H1 (cell line): ENCODE measurements around the gene OR2T35. TPM values are rescaled to one million over a fixed set of nuclear protein-coding genes. Genes with fewer than 3 reads are reported as not detected.

Experiments
- CTCF ChIA-PET: fragments of 300-600 bp; sonication (Branson Sonifier 250); formaldehyde crosslinking; loops from one replicate; lab custom pipeline; 2021; ENCODE audit not compliant: partially characterized antibody; lab: Charles Lee
- POLR2A ChIA-PET: fragments of 300-600 bp; sonication (Branson Sonifier 250); formaldehyde crosslinking; loops from one replicate; lab custom pipeline; 2021; ENCODE audit warnings: inconsistent platforms; ENCODE audit not compliant: partially characterized antibody; lab: Charles Lee
- DNase-seq, 2 experiments: peaks; one replicate each; pipeline versions ENCODE4 v3.0.0 to v3.0.0-alpha.2; 2010 to 2022; ENCODE audit warnings: low spot score in 2 of 2, low read depth in 1 of 2, mixed read lengths in 1 of 2
- FAIRE-seq: peaks from 2 replicates; lab custom pipeline; 2011; peaks lifted over from hg19 to GRCh38; lab: Jason Lieb, UNC
- H2AFZ ChIP-seq: 2 replicates; pipeline ENCODE4 v1.8.1; 2012; ENCODE audit warnings: low read length, inconsistent platforms
- H2AK5ac ChIP-seq: 2 replicates; pipeline ENCODE4 v1.6.1; 2013; ENCODE audit warnings: low read depth, low read length
- H2BK120ac ChIP-seq: replicated peaks from 2 replicates; pipeline ENCODE3; 2013; ENCODE audit warnings: low read depth, low read length, inconsistent platforms
- H2BK12ac ChIP-seq: 2 replicates; pipeline ENCODE4 v1.6.1; 2013; ENCODE audit warnings: low read depth, low read length
- H2BK15ac ChIP-seq: 2 replicates; pipeline ENCODE4 v1.6.1; 2013; ENCODE audit warnings: low read length
- H2BK20ac ChIP-seq: 2 replicates; pipeline ENCODE4 v1.6.1; 2013; ENCODE audit warnings: low read length
- H2BK5ac ChIP-seq: 2 replicates; pipeline ENCODE4 v1.6.1; 2013; ENCODE audit warnings: low read depth, low read length
- H3K14ac ChIP-seq: 2 replicates; pipeline ENCODE4 v1.6.1; 2013; ENCODE audit warnings: inconsistent platforms; ENCODE audit not compliant: insufficient read length
- H3K18ac ChIP-seq: 2 replicates; pipeline ENCODE4 v1.6.1; 2013; ENCODE audit warnings: low read length; ENCODE audit errors: extremely low read depth
- H3K23ac ChIP-seq: 2 replicates; pipeline ENCODE4 v1.6.1; 2013; ENCODE audit warnings: inconsistent platforms; ENCODE audit not compliant: insufficient read length
- H3K23me2 ChIP-seq: 2 replicates; pipeline ENCODE4 v1.6.1; 2013; ENCODE audit warnings: low read depth, low read length
- H3K27ac ChIP-seq: 2 replicates; pipeline ENCODE4 v1.6.1; 2011; ENCODE audit warnings: low read depth, low read length, inconsistent platforms
- H3K27me3 ChIP-seq, 4 experiments: replicated peaks in 1 of 4; 1 replicate in 1 of 4; 2 replicates in 3 of 4; pipeline versions ENCODE4 v1.6.1 to v1.8.1; 2011 to 2013; ENCODE audit warnings: low read length in 3 of 4, mild to moderate bottlenecking in 3 of 4, inconsistent platforms in 2 of 4, mixed read lengths in 2 of 4, moderate library complexity in 1 of 4; ENCODE audit not compliant: control insufficient read depth in 3 of 4, insufficient read depth in 3 of 4; ENCODE audit errors: extremely low read depth in 1 of 4
- H3K36me3 ChIP-seq, 4 experiments: 2 replicates each; pipeline versions ENCODE4 v1.6.1 to v1.8.1; 2011 to 2013; ENCODE audit warnings: mild to moderate bottlenecking in 4 of 4, low read length in 3 of 4, moderate library complexity in 2 of 4, control low read depth in 1 of 4, inconsistent platforms in 1 of 4; ENCODE audit not compliant: insufficient read depth in 4 of 4, control insufficient read depth in 2 of 4
- H3K4ac ChIP-seq: replicated peaks from 2 replicates; pipeline ENCODE3; 2013; ENCODE audit warnings: low read length, low read depth, mixed read lengths, inconsistent platforms; ENCODE audit not compliant: insufficient read length
- H3K4me1 ChIP-seq, 4 experiments: replicated peaks in 1 of 4; 1 replicate in 1 of 4; 2 replicates in 3 of 4; pipeline versions ENCODE4 v1.6.1 to v1.8.1; 2011 to 2013; ENCODE audit warnings: low read length in 3 of 4, inconsistent platforms in 2 of 4, mixed read lengths in 1 of 4; ENCODE audit not compliant: insufficient read depth in 4 of 4, control insufficient read depth in 3 of 4
- H3K4me2 ChIP-seq, 2 experiments: 2 replicates each; pipeline versions ENCODE4 v1.6.1 to v1.8.1; 2011 to 2013; ENCODE audit warnings: low read depth in 2 of 2, low read length in 2 of 2, control low read depth in 1 of 2, inconsistent platforms in 1 of 2, mild to moderate bottlenecking in 1 of 2; ENCODE audit not compliant: insufficient read depth in 1 of 2
- H3K4me3 ChIP-seq, 4 experiments: fragments of 200-600, 300-600 bp in 1 of 4; sonication (generic), shearing (Covaris generic), sonication (Bioruptor Twin) in 1 of 4; 2 replicates each; pipeline versions ENCODE4 v1.5.1 to v1.8.1; 2011 to 2016; ENCODE audit warnings: low read length in 4 of 4, low read depth in 3 of 4, control low read depth in 2 of 4, inconsistent platforms in 2 of 4, mild to moderate bottlenecking in 2 of 4, mixed read lengths in 1 of 4, moderate library complexity in 1 of 4; ENCODE audit not compliant: insufficient read depth in 2 of 4; ENCODE audit errors: extremely low read depth in 1 of 4
- H3K56ac ChIP-seq: replicated peaks from 2 replicates; pipeline ENCODE3; 2013; ENCODE audit warnings: low read depth, mild to moderate bottlenecking, mixed read lengths, low read length, inconsistent platforms; ENCODE audit not compliant: insufficient read length
- H3K79me1 ChIP-seq: 2 replicates; pipeline ENCODE4 v1.6.1; 2013; ENCODE audit warnings: low read depth, low read length, control low read depth
- H3K79me2 ChIP-seq, 2 experiments: 2 replicates each; pipeline versions ENCODE4 v1.6.1 to v1.8.1; 2012 to 2013; ENCODE audit warnings: low read length in 2 of 2, mild to moderate bottlenecking in 2 of 2, inconsistent platforms in 1 of 2; ENCODE audit not compliant: insufficient read depth in 2 of 2, control insufficient read depth in 1 of 2
- H3K9ac ChIP-seq, 4 experiments: replicated peaks in 1 of 4; 1 replicate in 1 of 4; 2 replicates in 3 of 4; pipeline versions ENCODE4 v1.6.1 to v1.8.1; 2011 to 2013; ENCODE audit warnings: low read depth in 3 of 4, low read length in 3 of 4, control low read depth in 2 of 4, mild to moderate bottlenecking in 2 of 4, moderate library complexity in 2 of 4, inconsistent platforms in 1 of 4; ENCODE audit errors: extremely low read depth in 1 of 4
- H3K9me3 ChIP-seq, 2 experiments: 2 replicates each; pipeline versions ENCODE4 v1.6.1 to v1.8.1; 2012 to 2013; ENCODE audit warnings: mild to moderate bottlenecking in 2 of 2, moderate library complexity in 2 of 2, control low read depth in 1 of 2, inconsistent platforms in 1 of 2, low read depth in 1 of 2, low read length in 1 of 2, mixed read lengths in 1 of 2; ENCODE audit not compliant: insufficient read depth in 2 of 2
- H4K20me1 ChIP-seq, 2 experiments: replicated peaks in 1 of 2; 2 replicates each; pipeline versions ENCODE3 to v1.8.1; 2011 to 2013; ENCODE audit warnings: inconsistent platforms in 2 of 2, low read length in 2 of 2, mild to moderate bottlenecking in 1 of 2; ENCODE audit not compliant: insufficient read depth in 2 of 2, control insufficient read depth in 1 of 2
- H4K5ac ChIP-seq: 2 replicates; pipeline ENCODE4 v1.6.1; 2013; ENCODE audit warnings: low read length, low read depth, mixed read lengths, inconsistent platforms; ENCODE audit not compliant: insufficient read length
- H4K8ac ChIP-seq: 2 replicates; pipeline ENCODE4 v1.8.0; 2013; ENCODE audit warnings: mild to moderate bottlenecking, moderate library complexity, low read length, inconsistent platforms; ENCODE audit not compliant: insufficient read depth; ENCODE audit errors: extremely low read depth
- H4K91ac ChIP-seq: replicated peaks from 2 replicates; pipeline ENCODE3; 2013; ENCODE audit warnings: low read length, mixed read lengths, inconsistent platforms; ENCODE audit not compliant: insufficient read length
- MAFK ChIP-seq: IDR thresholded peaks from 2 replicates; pipeline ENCODE4 v1.6.1; 2012; ENCODE audit warnings: low read depth, mild to moderate bottlenecking, improper control_type of control experiment, low read length
- PHF8 ChIP-seq: fragments of 200-600 bp; sonication (generic); conservative IDR thresholded peaks from 2 replicates; pipeline ENCODE4 v1.7.1; 2012; ENCODE audit warnings: low read depth, mild to moderate bottlenecking, inconsistent platforms, low read length, moderate library complexity
- RXRA ChIP-seq: IDR thresholded peaks from 2 replicates; pipeline ENCODE4 v1.6.1; 2011; ENCODE audit warnings: low read depth, mild to moderate bottlenecking, low read length, moderate library complexity; ENCODE audit not compliant: insufficient read depth
- WGBS, 2 experiments: shearing (Covaris generic) in 1 of 2; methylation state at CpG; one replicate each; pipeline versions ENCODE4 v1.1.6 to v1.1.7; 2013 to 2015; ENCODE audit warnings: low lambda C conversion rate in 2 of 2, mixed read lengths in 2 of 2, inconsistent platforms in 1 of 2, low coverage in 1 of 2, missing lambda C conversion rate in 1 of 2; ENCODE audit not compliant: insufficient replicate concordance in 2 of 2, insufficient coverage in 1 of 2, insufficient read length in 1 of 2; ENCODE audit errors: extremely low coverage in 1 of 2, missing lambda C conversion rate in 1 of 2; 5-methylcytosine and 5-hydroxymethylcytosine counted together
- polyA plus RNA-seq, 7 experiments: library from polyadenylated mRNA; depleted of rRNA in 3 of 7; stranded (reverse) in 5 of 7; unstranded in 2 of 7; fragments of >200 nt in 5 of 7; fragments of 200-250 nt in 2 of 7; gene quantifications; 1 replicate in 5 of 7; 2 replicates in 1 of 7; 4 replicates in 1 of 7; pipeline versions ENCODE4 v1.2.1 to v1.2.3, GENCODE V29; 2011 to 2013; ENCODE audit warnings: missing spikeins in 2 of 7, mixed read lengths in 2 of 7
- total RNA-seq: library from RNA; stranded (reverse); fragmentation: NEBNext Ultra II Directional; extraction: Animal tissue kit (Norgen Biotek cat#: 25700); gene quantifications from 2 replicates; pipeline ENCODE4 v1.2.1, GENCODE V29; 2021

The OR2T35 gene
- total and polyA plus RNA-seq, 2 of the 8 experiments (the other 6 are each of a cell fraction or from before 2014, with no cell fraction given), result not detected

- 44% methylated on average over 3 of the region's 3 CpGs; no CpG with 5 or more reads in 1 of the 2 experiments for WGBS, 2 experiments
- no peak for FAIRE-seq
These were observed 34.8 kb downstream of the OR2T35 start for GRCh38 chr1:248610301-248610700.

More at GRCh38 chr1:248610301-248610700, 34.8 kb downstream of the OR2T35 start:
- Histone ChIP-seq H2BK120ac (no peak overlapping the region), H3K79me1 (no peaks in the 10 kb centered on the region), H3K56ac (no peak overlapping the region), H3K18ac (no peak overlapping the region), H3K27ac (no peak overlapping the region), H2BK20ac (no peak overlapping the region), H3K79me2 (no peaks in the 10 kb centered on the region), H2BK5ac (no peak overlapping the region), H3K4me2 (no peak overlapping the region), H3K27me3 (peaks cover 0 to 1% (median 0%) of the 10 kb centered on the region in 4 experiments; a peak in 1 of 7 replicates), H3K14ac (no peak overlapping the region), H4K91ac (no peak overlapping the region)
- DNase-seq, result no peak
- CTCF ChIA-PET, result no interaction called here
- TF ChIP-seq MAFK (no peak), PHF8 (no peak), RXRA (no peak)
- TF ChIP-seq, all 59 proteins: peak for 0
- no peak overlapping the region for H3K4ac ChIP-seq
- H2BK15ac ChIP-seq, result no peak overlapping the region
- H2AK5ac ChIP-seq, result no peak overlapping the region
- no peak overlapping the region for H3K23ac ChIP-seq
- no peak overlapping the region for H2AFZ ChIP-seq
- H3K9ac ChIP-seq, result no peak overlapping the region
- H4K8ac ChIP-seq, result no peak overlapping the region
- no peak overlapping the region for H2BK12ac ChIP-seq
- no peaks in the 10 kb centered on the region for H3K4me1 ChIP-seq
- POLR2A ChIA-PET, result no interaction called here
- H4K5ac ChIP-seq, result no peak overlapping the region
- no peak overlapping the region for H3K4me3 ChIP-seq
- H4K20me1 ChIP-seq, result no peaks in the 10 kb centered on the region
- peaks cover 50 to 51% of the 10 kb centered on the region in 2 experiments for H3K9me3 ChIP-seq
- H3K36me3 ChIP-seq, result no peaks in the 10 kb centered on the region; a peak in 1 of 8 replicates
- H3K23me2 ChIP-seq, result no peaks in the 10 kb centered on the region
